ENCODE results near the gene FAHD2B.
"Not testable (repeated sequence)": the region's sequence is repeated elsewhere in the genome, so short reads cannot be mapped to it uniquely, and the experiment has no call there.

DNA sequence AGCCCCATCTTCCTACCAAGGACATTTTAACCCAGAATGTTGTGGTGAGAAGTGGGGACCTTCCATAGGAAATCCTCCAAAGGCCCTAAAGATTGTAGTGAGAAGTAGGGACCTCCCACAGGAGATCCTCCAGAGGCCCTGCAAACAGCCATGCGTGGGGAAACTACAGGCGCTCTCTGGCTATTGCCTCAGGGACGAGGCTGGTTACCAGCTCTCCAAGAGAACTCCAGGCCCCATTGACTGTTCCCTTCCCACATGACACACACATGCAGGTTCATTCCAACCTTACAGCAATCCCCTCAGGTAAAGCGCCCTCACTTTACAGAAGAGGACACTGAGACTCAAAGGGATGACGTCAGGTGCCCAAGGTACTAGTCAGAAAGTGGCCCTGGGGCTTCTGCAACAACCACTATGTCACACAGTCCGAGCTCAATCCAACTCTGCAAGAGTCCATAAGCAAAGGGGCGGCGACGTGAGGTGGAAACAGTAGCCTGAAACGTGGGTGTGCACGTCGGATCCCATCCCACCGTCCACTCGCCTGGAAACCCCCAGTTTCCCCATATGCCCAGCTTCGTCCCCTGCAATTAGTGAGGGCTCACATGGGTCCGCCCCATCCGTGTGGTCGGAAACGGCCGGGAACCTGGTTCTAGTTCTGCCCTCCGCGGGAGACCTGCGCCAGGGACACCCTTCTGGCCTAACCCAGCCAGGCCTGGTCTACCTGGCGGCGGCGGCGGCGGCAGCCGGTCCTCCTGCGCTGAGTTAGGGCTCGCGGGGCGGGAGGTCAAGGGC is 505 bp downstream of the FAHD2B start:
- not testable (repeated sequence) for TF ChIP-seq POLR2A (IDR thresholded peaks at IDR 0.05; ENCODE audit: borderline replicate concordance, extremely low read depth, insufficient read depth, insufficient read length); EZH2 (IDR thresholded peaks at IDR 0.05)
- TF ChIP-seq, protein P1, sequence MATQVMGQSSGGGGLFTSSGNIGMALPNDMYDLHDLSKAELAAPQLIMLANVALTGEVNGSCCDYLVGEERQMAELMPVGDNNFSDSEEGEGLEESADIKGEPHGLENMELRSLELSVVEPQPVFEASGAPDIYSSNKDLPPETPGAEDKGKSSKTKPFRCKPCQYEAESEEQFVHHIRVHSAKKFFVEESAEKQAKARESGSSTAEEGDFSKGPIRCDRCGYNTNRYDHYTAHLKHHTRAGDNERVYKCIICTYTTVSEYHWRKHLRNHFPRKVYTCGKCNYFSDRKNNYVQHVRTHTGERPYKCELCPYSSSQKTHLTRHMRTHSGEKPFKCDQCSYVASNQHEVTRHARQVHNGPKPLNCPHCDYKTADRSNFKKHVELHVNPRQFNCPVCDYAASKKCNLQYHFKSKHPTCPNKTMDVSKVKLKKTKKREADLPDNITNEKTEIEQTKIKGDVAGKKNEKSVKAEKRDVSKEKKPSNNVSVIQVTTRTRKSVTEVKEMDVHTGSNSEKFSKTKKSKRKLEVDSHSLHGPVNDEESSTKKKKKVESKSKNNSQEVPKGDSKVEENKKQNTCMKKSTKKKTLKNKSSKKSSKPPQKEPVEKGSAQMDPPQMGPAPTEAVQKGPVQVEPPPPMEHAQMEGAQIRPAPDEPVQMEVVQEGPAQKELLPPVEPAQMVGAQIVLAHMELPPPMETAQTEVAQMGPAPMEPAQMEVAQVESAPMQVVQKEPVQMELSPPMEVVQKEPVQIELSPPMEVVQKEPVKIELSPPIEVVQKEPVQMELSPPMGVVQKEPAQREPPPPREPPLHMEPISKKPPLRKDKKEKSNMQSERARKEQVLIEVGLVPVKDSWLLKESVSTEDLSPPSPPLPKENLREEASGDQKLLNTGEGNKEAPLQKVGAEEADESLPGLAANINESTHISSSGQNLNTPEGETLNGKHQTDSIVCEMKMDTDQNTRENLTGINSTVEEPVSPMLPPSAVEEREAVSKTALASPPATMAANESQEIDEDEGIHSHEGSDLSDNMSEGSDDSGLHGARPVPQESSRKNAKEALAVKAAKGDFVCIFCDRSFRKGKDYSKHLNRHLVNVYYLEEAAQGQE (IDR thresholded peaks at IDR 0.05; ENCODE audit: low read depth): not testable (repeated sequence)
